H1 (cell line): ENCODE results near the gene BTG3. TPM values are rescaled to one million over a fixed set of nuclear protein-coding genes. Genes with fewer than 3 reads are reported as not detected.

Source experiments
- CTCF ChIA-PET: fragments of 300-600 bp; sonication (Branson Sonifier 250); formaldehyde crosslinking; loops from one replicate; lab custom pipeline; 2021; ENCODE audit not compliant: partially characterized antibody; lab: Charles Lee
- POLR2A ChIA-PET: fragments of 300-600 bp; sonication (Branson Sonifier 250); formaldehyde crosslinking; loops from one replicate; lab custom pipeline; 2021; ENCODE audit warnings: inconsistent platforms; ENCODE audit not compliant: partially characterized antibody; lab: Charles Lee
- DNase-seq, 2 experiments: peaks; one replicate each; pipeline versions ENCODE4 v3.0.0 to v3.0.0-alpha.2; 2010 to 2022; ENCODE audit warnings: low spot score in 2 of 2, low read depth in 1 of 2, mixed read lengths in 1 of 2
- FAIRE-seq: peaks from 2 replicates; lab custom pipeline; 2011; peaks lifted over from hg19 to GRCh38; lab: Jason Lieb, UNC
- H2AFZ ChIP-seq: 2 replicates; pipeline ENCODE4 v1.8.1; 2012; ENCODE audit warnings: low read length, inconsistent platforms
- H2AK5ac ChIP-seq: 2 replicates; pipeline ENCODE4 v1.6.1; 2013; ENCODE audit warnings: low read depth, low read length
- H2BK120ac ChIP-seq: replicated peaks from 2 replicates; pipeline ENCODE3; 2013; ENCODE audit warnings: low read depth, low read length, inconsistent platforms
- H2BK12ac ChIP-seq: 2 replicates; pipeline ENCODE4 v1.6.1; 2013; ENCODE audit warnings: low read depth, low read length
- H2BK15ac ChIP-seq: 2 replicates; pipeline ENCODE4 v1.6.1; 2013; ENCODE audit warnings: low read length
- H2BK20ac ChIP-seq: 2 replicates; pipeline ENCODE4 v1.6.1; 2013; ENCODE audit warnings: low read length
- H2BK5ac ChIP-seq: 2 replicates; pipeline ENCODE4 v1.6.1; 2013; ENCODE audit warnings: low read depth, low read length
- H3K14ac ChIP-seq: 2 replicates; pipeline ENCODE4 v1.6.1; 2013; ENCODE audit warnings: inconsistent platforms; ENCODE audit not compliant: insufficient read length
- H3K18ac ChIP-seq: 2 replicates; pipeline ENCODE4 v1.6.1; 2013; ENCODE audit warnings: low read length; ENCODE audit errors: extremely low read depth
- H3K23ac ChIP-seq: 2 replicates; pipeline ENCODE4 v1.6.1; 2013; ENCODE audit warnings: inconsistent platforms; ENCODE audit not compliant: insufficient read length
- H3K23me2 ChIP-seq: 2 replicates; pipeline ENCODE4 v1.6.1; 2013; ENCODE audit warnings: low read depth, low read length
- H3K27ac ChIP-seq: 2 replicates; pipeline ENCODE4 v1.6.1; 2011; ENCODE audit warnings: low read depth, low read length, inconsistent platforms
- H3K27me3 ChIP-seq, 4 experiments: replicated peaks in 1 of 4; 1 replicate in 1 of 4; 2 replicates in 3 of 4; pipeline versions ENCODE4 v1.6.1 to v1.8.1; 2011 to 2013; ENCODE audit warnings: low read length in 3 of 4, mild to moderate bottlenecking in 3 of 4, inconsistent platforms in 2 of 4, mixed read lengths in 2 of 4, moderate library complexity in 1 of 4; ENCODE audit not compliant: control insufficient read depth in 3 of 4, insufficient read depth in 3 of 4; ENCODE audit errors: extremely low read depth in 1 of 4
- H3K36me3 ChIP-seq, 4 experiments: 2 replicates each; pipeline versions ENCODE4 v1.6.1 to v1.8.1; 2011 to 2013; ENCODE audit warnings: mild to moderate bottlenecking in 4 of 4, low read length in 3 of 4, moderate library complexity in 2 of 4, control low read depth in 1 of 4, inconsistent platforms in 1 of 4; ENCODE audit not compliant: insufficient read depth in 4 of 4, control insufficient read depth in 2 of 4
- H3K4ac ChIP-seq: replicated peaks from 2 replicates; pipeline ENCODE3; 2013; ENCODE audit warnings: low read length, low read depth, mixed read lengths, inconsistent platforms; ENCODE audit not compliant: insufficient read length
- H3K4me1 ChIP-seq, 4 experiments: replicated peaks in 1 of 4; 1 replicate in 1 of 4; 2 replicates in 3 of 4; pipeline versions ENCODE4 v1.6.1 to v1.8.1; 2011 to 2013; ENCODE audit warnings: low read length in 3 of 4, inconsistent platforms in 2 of 4, mixed read lengths in 1 of 4; ENCODE audit not compliant: insufficient read depth in 4 of 4, control insufficient read depth in 3 of 4
- H3K4me2 ChIP-seq, 2 experiments: 2 replicates each; pipeline versions ENCODE4 v1.6.1 to v1.8.1; 2011 to 2013; ENCODE audit warnings: low read depth in 2 of 2, low read length in 2 of 2, control low read depth in 1 of 2, inconsistent platforms in 1 of 2, mild to moderate bottlenecking in 1 of 2; ENCODE audit not compliant: insufficient read depth in 1 of 2
- H3K4me3 ChIP-seq, 4 experiments: fragments of 200-600, 300-600 bp in 1 of 4; sonication (generic), shearing (Covaris generic), sonication (Bioruptor Twin) in 1 of 4; 2 replicates each; pipeline versions ENCODE4 v1.5.1 to v1.8.1; 2011 to 2016; ENCODE audit warnings: low read length in 4 of 4, low read depth in 3 of 4, control low read depth in 2 of 4, inconsistent platforms in 2 of 4, mild to moderate bottlenecking in 2 of 4, mixed read lengths in 1 of 4, moderate library complexity in 1 of 4; ENCODE audit not compliant: insufficient read depth in 2 of 4; ENCODE audit errors: extremely low read depth in 1 of 4
- H3K56ac ChIP-seq: replicated peaks from 2 replicates; pipeline ENCODE3; 2013; ENCODE audit warnings: low read depth, mild to moderate bottlenecking, mixed read lengths, low read length, inconsistent platforms; ENCODE audit not compliant: insufficient read length
- H3K79me1 ChIP-seq: 2 replicates; pipeline ENCODE4 v1.6.1; 2013; ENCODE audit warnings: low read depth, low read length, control low read depth
- H3K79me2 ChIP-seq, 2 experiments: 2 replicates each; pipeline versions ENCODE4 v1.6.1 to v1.8.1; 2012 to 2013; ENCODE audit warnings: low read length in 2 of 2, mild to moderate bottlenecking in 2 of 2, inconsistent platforms in 1 of 2; ENCODE audit not compliant: insufficient read depth in 2 of 2, control insufficient read depth in 1 of 2
- H3K9ac ChIP-seq, 4 experiments: replicated peaks in 1 of 4; 1 replicate in 1 of 4; 2 replicates in 3 of 4; pipeline versions ENCODE4 v1.6.1 to v1.8.1; 2011 to 2013; ENCODE audit warnings: low read depth in 3 of 4, low read length in 3 of 4, control low read depth in 2 of 4, mild to moderate bottlenecking in 2 of 4, moderate library complexity in 2 of 4, inconsistent platforms in 1 of 4; ENCODE audit errors: extremely low read depth in 1 of 4
- H3K9me3 ChIP-seq, 2 experiments: 2 replicates each; pipeline versions ENCODE4 v1.6.1 to v1.8.1; 2012 to 2013; ENCODE audit warnings: mild to moderate bottlenecking in 2 of 2, moderate library complexity in 2 of 2, control low read depth in 1 of 2, inconsistent platforms in 1 of 2, low read depth in 1 of 2, low read length in 1 of 2, mixed read lengths in 1 of 2; ENCODE audit not compliant: insufficient read depth in 2 of 2
- H4K20me1 ChIP-seq, 2 experiments: replicated peaks in 1 of 2; 2 replicates each; pipeline versions ENCODE3 to v1.8.1; 2011 to 2013; ENCODE audit warnings: inconsistent platforms in 2 of 2, low read length in 2 of 2, mild to moderate bottlenecking in 1 of 2; ENCODE audit not compliant: insufficient read depth in 2 of 2, control insufficient read depth in 1 of 2
- H4K5ac ChIP-seq: 2 replicates; pipeline ENCODE4 v1.6.1; 2013; ENCODE audit warnings: low read length, low read depth, mixed read lengths, inconsistent platforms; ENCODE audit not compliant: insufficient read length
- H4K8ac ChIP-seq: 2 replicates; pipeline ENCODE4 v1.8.0; 2013; ENCODE audit warnings: mild to moderate bottlenecking, moderate library complexity, low read length, inconsistent platforms; ENCODE audit not compliant: insufficient read depth; ENCODE audit errors: extremely low read depth
- H4K91ac ChIP-seq: replicated peaks from 2 replicates; pipeline ENCODE3; 2013; ENCODE audit warnings: low read length, mixed read lengths, inconsistent platforms; ENCODE audit not compliant: insufficient read length
- E2F6 ChIP-seq: IDR thresholded peaks from 2 replicates; pipeline ENCODE4 v1.6.1; 2012; ENCODE audit warnings: inconsistent platforms
- HDAC6 ChIP-seq: IDR thresholded peaks from one replicate; pipeline ENCODE4 v1.7.1; 2012; ENCODE audit warnings: low read depth, mild to moderate bottlenecking, inconsistent platforms, low read length, moderate library complexity
- JUN ChIP-seq: IDR thresholded peaks from 2 replicates; pipeline ENCODE4 v1.6.1; 2011; ENCODE audit warnings: low read depth, mild to moderate bottlenecking, improper control_type of control experiment, low read length
- KDM5A ChIP-seq: fragments of 200-600 bp; IDR thresholded peaks from 2 replicates; pipeline ENCODE4 v1.7.1; 2012; ENCODE audit warnings: mild to moderate bottlenecking, low read length, inconsistent platforms, mixed read lengths
- PHF8 ChIP-seq: fragments of 200-600 bp; sonication (generic); conservative IDR thresholded peaks from 2 replicates; pipeline ENCODE4 v1.7.1; 2012; ENCODE audit warnings: low read depth, mild to moderate bottlenecking, inconsistent platforms, low read length, moderate library complexity
- RNF2 ChIP-seq: fragments of 200-900, 300-1000 bp; sonication (generic); IDR thresholded peaks from 2 replicates; pipeline ENCODE4 v1.7.1; 2016; ENCODE audit warnings: borderline replicate concordance, low read depth, mild to moderate bottlenecking, antibody characterized with exemption, low read length; ENCODE audit not compliant: poor library complexity, severe bottlenecking; ENCODE audit errors: missing control alignments
- SP4 ChIP-seq: IDR thresholded peaks from 2 replicates; pipeline ENCODE4 v1.6.1; 2012; ENCODE audit warnings: low read length, inconsistent platforms
- WGBS, 2 experiments: shearing (Covaris generic) in 1 of 2; methylation state at CpG; one replicate each; pipeline versions ENCODE4 v1.1.6 to v1.1.7; 2013 to 2015; ENCODE audit warnings: low lambda C conversion rate in 2 of 2, mixed read lengths in 2 of 2, inconsistent platforms in 1 of 2, low coverage in 1 of 2, missing lambda C conversion rate in 1 of 2; ENCODE audit not compliant: insufficient replicate concordance in 2 of 2, insufficient coverage in 1 of 2, insufficient read length in 1 of 2; ENCODE audit errors: extremely low coverage in 1 of 2, missing lambda C conversion rate in 1 of 2; 5-methylcytosine and 5-hydroxymethylcytosine counted together
- polyA plus RNA-seq, 7 experiments: library from polyadenylated mRNA; depleted of rRNA in 3 of 7; stranded (reverse) in 5 of 7; unstranded in 2 of 7; fragments of >200 nt in 5 of 7; fragments of 200-250 nt in 2 of 7; gene quantifications; 1 replicate in 5 of 7; 2 replicates in 1 of 7; 4 replicates in 1 of 7; pipeline versions ENCODE4 v1.2.1 to v1.2.3, GENCODE V29; 2011 to 2013; ENCODE audit warnings: missing spikeins in 2 of 7, mixed read lengths in 2 of 7
- total RNA-seq: library from RNA; stranded (reverse); fragmentation: NEBNext Ultra II Directional; extraction: Animal tissue kit (Norgen Biotek cat#: 25700); gene quantifications from 2 replicates; pipeline ENCODE4 v1.2.1, GENCODE V29; 2021

Gene BTG3
- total and polyA plus RNA-seq, 2 of the 8 experiments (the other 6 are each of a cell fraction or from before 2014, with no cell fraction given) = 13.6 to 25.9 TPM

GRCh38 chr21:17554120-17554519 lies 58.6 kb downstream of the BTG3 start:
- FAIRE-seq = no peak
- Histone ChIP-seq H3K4me3 (no peak overlapping the region), H4K91ac (no peak overlapping the region), H3K23ac (no peak overlapping the region), H4K8ac (no peak overlapping the region), H4K20me1 (peaks cover 9 to 23% of the 10 kb centered on the region in 2 experiments), H2AFZ (no peak overlapping the region), H3K4ac (no peak overlapping the region), H3K4me2 (no peak overlapping the region), H2BK120ac (no peak overlapping the region), H3K36me3 (peaks cover 10 to 76% (median 36%) of the 10 kb centered on the region in 4 experiments), H3K9ac (no peak overlapping the region), H3K18ac (no peak overlapping the region), H3K27me3 (no peaks in the 10 kb centered on the region), H3K14ac (no peak overlapping the region), H2BK15ac (no peak overlapping the region), H3K56ac (no peak overlapping the region), H3K79me1 (peaks cover 11% of the 10 kb centered on the region), H3K79me2 (peaks cover 8 to 85% of the 10 kb centered on the region in 2 experiments), H3K4me1 (no peaks in the 10 kb centered on the region; a peak in 1 of 7 replicates), H2BK12ac (no peak overlapping the region), H3K9me3 (no peaks in the 10 kb centered on the region), H2BK20ac (no peak overlapping the region), H4K5ac (no peak overlapping the region), H2AK5ac (no peak overlapping the region), H2BK5ac (no peak overlapping the region), H3K23me2 (no peaks in the 10 kb centered on the region), H3K27ac (no peak overlapping the region)
- DNase-seq = no peak
- POLR2A ChIA-PET = interaction anchor here (0.5 to 1.3 kb wide), 3 partner anchors 9 to 1748 kb away, joined by 3 to 4 read pairs (median 4); no protein-coding TSS in a partner anchor
- TF ChIP-seq SP4 = no peak
- TF ChIP-seq JUN = no peak
- TF ChIP-seq HDAC6 = no peak
- TF ChIP-seq KDM5A = no peak
- TF ChIP-seq RNF2 = no peak
- TF ChIP-seq E2F6 = no peak
- no peak for TF ChIP-seq PHF8
- 83% methylated on average over 2 of the region's 2 CpGs; no CpG with 5 or more reads in 1 of the 2 experiments for WGBS, 2 experiments
- CTCF ChIA-PET = interaction anchor here (0.7 to 2.9 kb wide), 25 partner anchors 9 to 166 kb away, joined by 3 to 34 read pairs (median 4); no protein-coding TSS in a partner anchor
